ENCODE results near the gene WNT1.

Gene WNT1

GRCh38 chr12:48965298-48965838, 12.8 kb upstream of the WNT1 start:
- no peak for DNase-seq

GRCh38 chr12:48966177-48966895, 11.8 kb upstream of the WNT1 start:
- no peak for DNase-seq

- no peak for DNase-seq
Observed at GRCh38 chr12:48967991-48968390, 10.1 kb upstream of the WNT1 start.

GRCh38 chr12:48968467-48968866, 9.7 kb upstream of the WNT1 start:
- DNase-seq, result no peak

- DNase-seq, result no peak
Observed at GRCh38 chr12:48969160-48969771, 8.9 kb upstream of the WNT1 start.

GRCh38 chr12:48969833-48970701, 8.1 kb upstream of the WNT1 start:
- DNase-seq, result peak; percentile 64

GRCh38 chr12:48970702-48971334, 7.3 kb upstream of the WNT1 start:
- no peak for DNase-seq

- DNase-seq, result peak; percentile 26
Observed at GRCh38 chr12:48972213-48972951, 5.7 kb upstream of the WNT1 start.

GRCh38 chr12:48972952-48973483, 5.1 kb upstream of the WNT1 start:
- DNase-seq, result no peak

GRCh38 chr12:48973531-48973930, 4.6 kb upstream of the WNT1 start:
- no peak for DNase-seq

- DNase-seq, result peak; percentile 35
Observed at GRCh38 chr12:48973941-48974673, 4.0 kb upstream of the WNT1 start.

- DNase-seq, result peak; percentile 88
Observed at GRCh38 chr12:48977290-48978281, 536 bp upstream of the WNT1 start.

GRCh38 chr12:48978741-48979601, 849 bp downstream of the WNT1 start:
- no peak for DNase-seq

- peak; percentile 25 for DNase-seq
Observed at GRCh38 chr12:48979602-48980388, 1.7 kb downstream of the WNT1 start.

GRCh38 chr12:48980389-48980952, 2.3 kb downstream of the WNT1 start:
- peak; percentile 41 for DNase-seq

GRCh38 chr12:48980953-48981756, 3.0 kb downstream of the WNT1 start:
- peak; percentile 37 for DNase-seq

GRCh38 chr12:48981757-48982157, 3.6 kb downstream of the WNT1 start:
- no peak for DNase-seq

All from stimulated activated CD4-positive, alpha-beta T cell treated with anti-CD3 and anti-CD28 coated beads, Interleukin-4, amount 100 ng/mL, for 1 hour (primary cell).